Neural cell (in vitro differentiated cells): Measurements from ENCODE around the gene SLC37A3.

Experiments
- CTCF ChIP-seq: fragments of 450-650 bp; IDR thresholded peaks from 2 replicates; pipeline ENCODE4 v1.5.1; 2014; ENCODE audit warnings: antibody characterized with exemption, mild to moderate bottlenecking, moderate library complexity; ENCODE audit not compliant: poor library complexity, severe bottlenecking
- EP300 ChIP-seq: fragments of 450-650 bp; conservative IDR thresholded peaks from 2 replicates; pipeline ENCODE4 v1.6.1; 2014; ENCODE audit warnings: antibody characterized with exemption, mild to moderate bottlenecking, moderate library complexity; ENCODE audit not compliant: poor library complexity, severe bottlenecking
- POLR2AphosphoS5 ChIP-seq: IDR thresholded peaks from 2 replicates; pipeline ENCODE4 v1.6.1; 2012
- REST ChIP-seq: IDR thresholded peaks from 2 replicates; pipeline ENCODE4 v1.6.1; 2012; ENCODE audit warnings: borderline replicate concordance
- TAF1 ChIP-seq: IDR thresholded peaks from 2 replicates; pipeline ENCODE4 v1.6.1; 2012; ENCODE audit warnings: low read depth

GRCh38 chr7:140300243-140301136 lies 97.8 kb downstream of the SLC37A3 start:
- TF ChIP-seq EP300 (no peak), CTCF (no peak), POLR2AphosphoS5 (no peak), REST (no peak), TAF1 (no peak)
